Measurements from ENCODE around the gene SEMA4A.

DNA sequence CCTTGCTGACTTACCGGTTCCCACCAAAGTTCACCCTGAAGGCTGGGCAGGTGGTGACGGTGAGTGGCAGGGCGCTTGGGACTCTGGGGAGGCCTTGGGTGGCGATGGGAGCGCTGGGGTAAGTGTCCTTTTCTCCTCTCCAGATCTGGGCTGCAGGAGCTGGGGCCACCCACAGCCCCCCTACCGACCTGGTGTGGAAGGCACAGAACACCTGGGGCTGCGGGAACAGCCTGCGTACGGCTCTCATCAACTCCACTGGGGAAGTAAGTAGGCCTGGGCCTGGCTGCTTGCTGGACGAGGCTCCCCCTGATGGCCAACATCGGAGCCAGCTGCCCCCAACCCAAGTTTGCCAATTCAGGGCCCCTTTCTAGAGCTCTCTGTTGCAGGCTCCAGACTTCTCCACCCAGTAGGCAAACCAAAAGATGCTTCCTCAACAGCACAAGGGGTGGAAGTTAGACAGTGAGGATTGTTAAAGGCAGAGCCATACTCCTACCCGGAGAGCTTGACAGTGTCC is 16.4 kb upstream of the SEMA4A start:
- TF ChIP-seq, protein P1, sequence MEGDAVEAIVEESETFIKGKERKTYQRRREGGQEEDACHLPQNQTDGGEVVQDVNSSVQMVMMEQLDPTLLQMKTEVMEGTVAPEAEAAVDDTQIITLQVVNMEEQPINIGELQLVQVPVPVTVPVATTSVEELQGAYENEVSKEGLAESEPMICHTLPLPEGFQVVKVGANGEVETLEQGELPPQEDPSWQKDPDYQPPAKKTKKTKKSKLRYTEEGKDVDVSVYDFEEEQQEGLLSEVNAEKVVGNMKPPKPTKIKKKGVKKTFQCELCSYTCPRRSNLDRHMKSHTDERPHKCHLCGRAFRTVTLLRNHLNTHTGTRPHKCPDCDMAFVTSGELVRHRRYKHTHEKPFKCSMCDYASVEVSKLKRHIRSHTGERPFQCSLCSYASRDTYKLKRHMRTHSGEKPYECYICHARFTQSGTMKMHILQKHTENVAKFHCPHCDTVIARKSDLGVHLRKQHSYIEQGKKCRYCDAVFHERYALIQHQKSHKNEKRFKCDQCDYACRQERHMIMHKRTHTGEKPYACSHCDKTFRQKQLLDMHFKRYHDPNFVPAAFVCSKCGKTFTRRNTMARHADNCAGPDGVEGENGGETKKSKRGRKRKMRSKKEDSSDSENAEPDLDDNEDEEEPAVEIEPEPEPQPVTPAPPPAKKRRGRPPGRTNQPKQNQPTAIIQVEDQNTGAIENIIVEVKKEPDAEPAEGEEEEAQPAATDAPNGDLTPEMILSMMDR (IDR thresholded peaks at IDR 0.05), result no peak
- no peak for TF ChIP-seq POLR2A (IDR thresholded peaks at IDR 0.05)
